GM12874 (cell line): ENCODE results near the gene CDH23.

Source experiments
- CTCF ChIP-seq: IDR thresholded peaks from 2 replicates; pipeline ENCODE4 v1.5.1; 2011; ENCODE audit warnings: low read depth, mild to moderate bottlenecking, control low read depth, low read length, moderate library complexity; ENCODE audit not compliant: insufficient read depth

Gene CDH23

GRCh38 chr10:71817831-71818655 lies 421.3 kb downstream of the CDH23 start:
- no peak for TF ChIP-seq CTCF

GRCh38 chr10:71818674-71819260 lies 422.0 kb downstream of the CDH23 start:
- no peak for TF ChIP-seq CTCF

- no peak for TF ChIP-seq CTCF
These were observed 422.7 kb downstream of the CDH23 start for GRCh38 chr10:71819441-71819861.

- no peak for TF ChIP-seq CTCF
These were observed 423.3 kb downstream of the CDH23 start for GRCh38 chr10:71819985-71820384.

- no peak for TF ChIP-seq CTCF
These were observed 424.2 kb downstream of the CDH23 start for GRCh38 chr10:71820966-71821365.

GRCh38 chr10:71821909-71822763 lies 425.4 kb downstream of the CDH23 start:
- no peak for TF ChIP-seq CTCF

GRCh38 chr10:71823356-71823755 lies 426.6 kb downstream of the CDH23 start:
- TF ChIP-seq CTCF: no peak
